Tibial nerve (tissue), 4 donors: Measurements from ENCODE around the gene FERMT2. TPM values are rescaled to one million over a fixed set of nuclear protein-coding genes. Genes with fewer than 3 reads are reported as not detected.

Experiments used
- DNase-seq, 2 donors: peaks; one replicate each; pipeline ENCODE4 v3.0.0-alpha.2; 2019; ENCODE audit warnings: low spot score in 2 of 2
- H3K27ac ChIP-seq, 4 donors: fragments of 200-600 bp; sonication (generic) in 3 of 4; one replicate each; pipeline ENCODE4 v1.5.1; 2017 to 2019; ENCODE audit warnings: mild to moderate bottlenecking in 1 of 4
- H3K27me3 ChIP-seq, 2 donors: fragments of 200-600 bp; sonication (generic) in 1 of 2; one replicate each; pipeline versions ENCODE4 v1.5.1 to v1.6.0; 2017 to 2019
- H3K36me3 ChIP-seq, 3 donors: fragments of 200-600 bp; sonication (generic); one replicate each; pipeline ENCODE4 v1.5.1; 2018 to 2019
- H3K4me1 ChIP-seq, 4 donors: fragments of 200-600 bp; sonication (generic) in 3 of 4; one replicate each; pipeline ENCODE4 v1.5.1; 2017 to 2019
- H3K4me3 ChIP-seq, 4 donors: fragments of 200-600 bp; sonication (generic) in 3 of 4; one replicate each; pipeline ENCODE4 v1.5.1; 2017 to 2019; ENCODE audit warnings: mild to moderate bottlenecking in 1 of 4, moderate library complexity in 1 of 4
- H3K9me3 ChIP-seq, 4 donors: fragments of 200-600 bp; sonication (generic) in 3 of 4; one replicate each; pipeline ENCODE4 v1.5.1; 2017 to 2019
- EP300 ChIP-seq, 2 donors: sonication (generic); formaldehyde crosslinking; IDR thresholded peaks; one replicate each; pipeline ENCODE4 v1.6.1; 2017; ENCODE audit warnings: antibody characterized with exemption in 2 of 2, mild to moderate bottlenecking in 1 of 2
- POLR2A ChIP-seq, 2 donors: fragments of 450-650 bp; IDR thresholded peaks; one replicate each; pipeline ENCODE4 v1.6.1; 2017; ENCODE audit warnings: antibody characterized with exemption in 2 of 2, mild to moderate bottlenecking in 2 of 2, moderate library complexity in 2 of 2
- WGBS, 2 donors: methylation state at CpG; one replicate each; pipeline ENCODE4 v1.1.5; 2018; 5-methylcytosine and 5-hydroxymethylcytosine counted together
- total RNA-seq, 4 donors: library from RNA; depleted of rRNA; stranded (reverse); fragments of >200 nt; gene quantifications; one replicate each; pipeline ENCODE4 v1.1.0, GENCODE V29; 2016
- TF ChIP-seq, protein P1 (sequence below), 5 experiments: fragments of 200-600 bp in 3 of 5; fragments of 450-650 bp in 2 of 5; sonication (generic) in 3 of 5; IDR thresholded peaks; one replicate each; pipeline ENCODE4 v1.5.1; 2016 to 2019; ENCODE audit warnings: antibody characterized with exemption in 5 of 5, mild to moderate bottlenecking in 3 of 5, moderate library complexity in 2 of 5

The FERMT2 gene
- total RNA-seq, 4 donors from 2014 or later, result 116 to 165 (median 146) TPM

DNA sequence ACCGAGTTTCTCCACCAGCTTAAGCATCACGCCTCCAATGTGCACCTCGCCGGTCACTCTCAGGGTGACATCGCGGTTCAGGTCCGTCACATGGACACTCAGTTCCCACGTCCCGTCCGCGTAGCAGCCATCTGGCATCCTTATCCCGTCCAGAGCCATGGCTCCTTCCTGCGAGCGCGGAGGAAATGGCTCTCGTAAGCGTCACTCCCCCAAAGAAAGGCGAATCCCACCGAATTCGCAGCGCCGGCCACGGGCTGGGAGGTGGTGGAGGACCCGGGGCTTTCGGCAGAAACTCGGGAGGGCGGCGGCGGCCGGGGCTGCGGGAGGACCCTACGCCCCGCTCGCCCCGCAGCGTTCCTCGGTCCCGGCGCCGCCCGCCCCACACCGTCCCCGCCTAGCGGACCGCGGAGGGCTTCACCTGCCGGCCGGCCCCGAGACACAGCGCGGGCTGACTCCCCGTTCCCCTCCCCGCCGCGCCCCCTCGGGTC, 396 bp downstream of the FERMT2 start:
- Histone ChIP-seq H3K27me3 (no peaks in the 10 kb centered on the region), H3K4me1 (peaks cover 0 to 59% (median 7%) of the 10 kb centered on the region in 4 donors), H3K36me3 (peaks cover 0 to 12% (median 0%) of the 10 kb centered on the region in 3 donors), H3K4me3 (peak overlapping the region; percentile 75 to 93 (median 81)), H3K9me3 (no peaks in the 10 kb centered on the region), H3K27ac (peak overlapping the region; percentile 91 to 99 (median 98))
- TF ChIP-seq POLR2A (IDR thresholded peaks at IDR 0.05) (peak in 1 of 2 donors; percentile 38), EP300 (IDR thresholded peaks at IDR 0.05) (peak in 1 of 2 donors; percentile 62)
- TF ChIP-seq, protein P1, sequence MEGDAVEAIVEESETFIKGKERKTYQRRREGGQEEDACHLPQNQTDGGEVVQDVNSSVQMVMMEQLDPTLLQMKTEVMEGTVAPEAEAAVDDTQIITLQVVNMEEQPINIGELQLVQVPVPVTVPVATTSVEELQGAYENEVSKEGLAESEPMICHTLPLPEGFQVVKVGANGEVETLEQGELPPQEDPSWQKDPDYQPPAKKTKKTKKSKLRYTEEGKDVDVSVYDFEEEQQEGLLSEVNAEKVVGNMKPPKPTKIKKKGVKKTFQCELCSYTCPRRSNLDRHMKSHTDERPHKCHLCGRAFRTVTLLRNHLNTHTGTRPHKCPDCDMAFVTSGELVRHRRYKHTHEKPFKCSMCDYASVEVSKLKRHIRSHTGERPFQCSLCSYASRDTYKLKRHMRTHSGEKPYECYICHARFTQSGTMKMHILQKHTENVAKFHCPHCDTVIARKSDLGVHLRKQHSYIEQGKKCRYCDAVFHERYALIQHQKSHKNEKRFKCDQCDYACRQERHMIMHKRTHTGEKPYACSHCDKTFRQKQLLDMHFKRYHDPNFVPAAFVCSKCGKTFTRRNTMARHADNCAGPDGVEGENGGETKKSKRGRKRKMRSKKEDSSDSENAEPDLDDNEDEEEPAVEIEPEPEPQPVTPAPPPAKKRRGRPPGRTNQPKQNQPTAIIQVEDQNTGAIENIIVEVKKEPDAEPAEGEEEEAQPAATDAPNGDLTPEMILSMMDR (IDR thresholded peaks at IDR 0.05), result peak in 1 of 5 experiments; percentile 45
- 0 to 1% methylated on average over 20 to 24 of the region's 56 CpGs for WGBS, 2 donors
- peak in 1 of 2 donors; percentile 60 for DNase-seq

DNA sequence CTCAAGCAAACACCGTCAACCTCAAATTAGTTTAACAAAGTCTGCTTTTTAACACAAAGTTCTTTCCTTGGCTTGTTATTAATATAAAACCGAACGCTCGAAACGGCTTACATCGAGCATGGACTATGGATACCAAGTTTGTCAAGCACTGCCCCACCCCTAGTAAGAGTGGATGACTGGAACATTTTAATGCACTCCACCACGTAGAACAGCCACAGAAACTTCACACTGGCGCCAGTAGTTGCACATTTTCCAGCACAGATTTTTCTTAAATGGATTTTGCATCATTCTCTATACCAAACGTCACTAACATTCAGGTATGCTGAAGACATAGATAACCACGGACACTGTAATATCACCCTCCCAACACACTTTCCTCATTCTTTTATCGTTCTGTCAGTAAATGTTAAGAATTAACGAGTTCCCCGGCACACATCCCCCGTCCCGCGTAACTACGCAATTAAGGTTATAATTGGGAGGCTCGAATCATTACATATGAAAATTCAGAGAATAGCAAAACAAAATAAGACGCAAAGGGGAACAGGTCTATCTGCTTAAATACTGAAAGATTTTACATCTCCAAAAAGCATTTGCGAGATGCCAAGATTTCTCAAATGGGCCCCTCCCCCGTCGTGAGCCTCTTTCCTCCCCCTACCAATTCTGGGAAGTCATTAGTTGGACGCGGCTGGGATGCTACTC, 990 bp downstream of the FERMT2 start:
- H3K9me3 ChIP-seq, result no peaks in the 10 kb centered on the region
- WGBS, 2 donors, result 1 to 2% methylated on average over 24 of the region's 24 CpGs
- H3K36me3 ChIP-seq, result peaks cover 0 to 12% (median 0%) of the 10 kb centered on the region in 3 donors
- no peaks in the 10 kb centered on the region for H3K27me3 ChIP-seq
- peak overlapping the region; percentile 75 to 93 (median 81) for H3K4me3 ChIP-seq
- DNase-seq, result peak; percentile 31 to 38
- H3K4me1 ChIP-seq, result peaks cover 0 to 61% (median 7%) of the 10 kb centered on the region in 4 donors
- H3K27ac ChIP-seq, result peak overlapping the region; percentile 91 to 99 (median 98)
- TF ChIP-seq, protein P1 (IDR thresholded peaks at IDR 0.05), result no peak
- TF ChIP-seq EP300 (IDR thresholded peaks at IDR 0.05) (peak in 1 of 2 donors; percentile 56), POLR2A (IDR thresholded peaks at IDR 0.05) (peak in 1 of 2 donors; percentile 15)

DNA sequence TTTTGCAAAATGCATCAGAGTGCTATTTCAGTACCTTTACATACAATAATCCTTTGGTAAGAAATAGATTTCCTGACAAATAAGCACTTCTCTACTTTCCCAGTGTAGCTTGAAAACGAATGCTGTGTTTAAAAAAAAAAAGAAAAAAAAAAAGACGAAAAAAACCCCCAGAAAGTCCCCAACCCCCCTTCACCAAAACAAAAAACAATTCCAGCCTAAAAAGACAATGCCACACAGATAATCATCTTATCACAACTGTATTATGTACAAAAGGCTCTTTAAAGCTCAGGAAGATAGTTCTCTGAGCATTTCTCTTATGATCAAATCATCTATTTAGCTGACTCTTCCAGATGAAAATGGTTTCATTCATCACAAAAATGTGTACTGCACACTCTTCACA, 1.6 kb downstream of the FERMT2 start:
- Histone ChIP-seq H3K4me1 (peaks cover 0 to 62% (median 7%) of the 10 kb centered on the region in 4 donors), H3K27ac (peak overlapping the region; percentile 91 to 99 (median 98)), H3K9me3 (no peaks in the 10 kb centered on the region), H3K4me3 (peak overlapping the region; percentile 75 to 93 (median 81)), H3K36me3 (peaks cover 0 to 12% (median 0%) of the 10 kb centered on the region in 3 donors), H3K27me3 (no peaks in the 10 kb centered on the region)
- 0 to 2% methylated on average over 2 of the region's 2 CpGs for WGBS, 2 donors
- no peak for TF ChIP-seq POLR2A (IDR thresholded peaks at IDR 0.05)
- TF ChIP-seq, protein P1 (IDR thresholded peaks at IDR 0.05), result no peak
- no peak for TF ChIP-seq EP300 (IDR thresholded peaks at IDR 0.05)
- DNase-seq, result no peak

DNA sequence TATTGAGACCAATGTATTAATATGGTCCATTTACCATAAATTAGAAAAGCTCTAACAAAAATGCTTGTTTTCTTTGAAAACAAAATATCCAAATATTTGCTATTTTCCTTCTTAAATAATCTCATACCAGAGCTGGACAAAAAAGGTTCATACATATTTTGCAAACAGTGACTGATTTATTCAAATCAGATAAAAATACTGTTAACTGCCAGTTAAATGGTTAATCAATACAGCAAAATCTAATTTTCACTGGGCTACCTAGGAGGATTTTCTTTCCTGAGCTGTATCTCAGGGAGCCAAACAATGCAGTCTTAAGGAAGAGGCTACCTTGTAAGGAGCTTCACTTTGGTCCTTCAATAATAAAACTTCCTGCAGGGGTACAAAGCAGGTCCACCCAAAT, 2.0 kb downstream of the FERMT2 start:
- H3K27me3 ChIP-seq, result no peaks in the 10 kb centered on the region
- DNase-seq, result no peak
- H3K9me3 ChIP-seq, result no peaks in the 10 kb centered on the region
- TF ChIP-seq, protein P1 (IDR thresholded peaks at IDR 0.05), result no peak
- TF ChIP-seq POLR2A (IDR thresholded peaks at IDR 0.05) (no peak), EP300 (IDR thresholded peaks at IDR 0.05) (no peak)
- H3K4me3 ChIP-seq, result peak overlapping the region; percentile 19 to 93 (median 49)
- H3K27ac ChIP-seq, result peak overlapping the region in 3 of 4 donors; percentile 97 to 99 (median 98)
- H3K36me3 ChIP-seq, result peaks cover 0 to 12% (median 0%) of the 10 kb centered on the region in 3 donors
- H3K4me1 ChIP-seq, result peaks cover 0 to 63% (median 7%) of the 10 kb centered on the region in 4 donors

DNA sequence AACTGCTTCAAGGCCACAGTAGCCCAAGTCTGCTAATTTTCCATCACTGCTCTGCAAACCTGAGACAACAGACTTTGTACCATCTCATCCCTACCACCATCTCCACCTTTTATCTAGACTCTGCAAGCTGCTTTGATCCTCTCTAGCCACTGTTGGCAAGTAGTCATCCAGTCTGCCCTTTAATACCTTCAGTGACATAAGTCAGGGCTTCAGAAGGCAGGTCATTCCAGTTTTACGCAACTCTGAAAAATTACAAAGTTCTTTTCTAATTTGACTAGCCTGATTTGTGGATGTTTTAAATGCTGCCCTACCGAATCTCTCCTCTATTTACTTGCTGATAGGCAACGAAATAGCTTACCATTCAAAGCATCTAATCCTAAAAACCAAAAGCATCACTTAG, 2.8 kb downstream of the FERMT2 start:
- no peak for DNase-seq
- Histone ChIP-seq H3K27ac (peak overlapping the region in 2 of 4 donors; percentile 67 to 99), H3K9me3 (no peaks in the 10 kb centered on the region), H3K36me3 (peaks cover 0 to 12% (median 0%) of the 10 kb centered on the region in 3 donors), H3K27me3 (no peaks in the 10 kb centered on the region), H3K4me3 (peak overlapping the region in 1 of 4 donors; percentile 93), H3K4me1 (peaks cover 0 to 66% (median 7%) of the 10 kb centered on the region in 4 donors)
- 28 to 31% methylated on average over 3 of the region's 3 CpGs for WGBS, 2 donors
- TF ChIP-seq, protein P1 (IDR thresholded peaks at IDR 0.05), result no peak
- TF ChIP-seq EP300 (IDR thresholded peaks at IDR 0.05) (no peak), POLR2A (IDR thresholded peaks at IDR 0.05) (no peak)
